ENCODE data around the gene TSPYL1. TPM values are rescaled to one million over a fixed set of nuclear protein-coding genes. Genes with fewer than 3 reads are reported as not detected.

TSPYL1 gene
- 82.8 and 87.4 TPM in 2 replicates for total RNA-seq

DNA sequence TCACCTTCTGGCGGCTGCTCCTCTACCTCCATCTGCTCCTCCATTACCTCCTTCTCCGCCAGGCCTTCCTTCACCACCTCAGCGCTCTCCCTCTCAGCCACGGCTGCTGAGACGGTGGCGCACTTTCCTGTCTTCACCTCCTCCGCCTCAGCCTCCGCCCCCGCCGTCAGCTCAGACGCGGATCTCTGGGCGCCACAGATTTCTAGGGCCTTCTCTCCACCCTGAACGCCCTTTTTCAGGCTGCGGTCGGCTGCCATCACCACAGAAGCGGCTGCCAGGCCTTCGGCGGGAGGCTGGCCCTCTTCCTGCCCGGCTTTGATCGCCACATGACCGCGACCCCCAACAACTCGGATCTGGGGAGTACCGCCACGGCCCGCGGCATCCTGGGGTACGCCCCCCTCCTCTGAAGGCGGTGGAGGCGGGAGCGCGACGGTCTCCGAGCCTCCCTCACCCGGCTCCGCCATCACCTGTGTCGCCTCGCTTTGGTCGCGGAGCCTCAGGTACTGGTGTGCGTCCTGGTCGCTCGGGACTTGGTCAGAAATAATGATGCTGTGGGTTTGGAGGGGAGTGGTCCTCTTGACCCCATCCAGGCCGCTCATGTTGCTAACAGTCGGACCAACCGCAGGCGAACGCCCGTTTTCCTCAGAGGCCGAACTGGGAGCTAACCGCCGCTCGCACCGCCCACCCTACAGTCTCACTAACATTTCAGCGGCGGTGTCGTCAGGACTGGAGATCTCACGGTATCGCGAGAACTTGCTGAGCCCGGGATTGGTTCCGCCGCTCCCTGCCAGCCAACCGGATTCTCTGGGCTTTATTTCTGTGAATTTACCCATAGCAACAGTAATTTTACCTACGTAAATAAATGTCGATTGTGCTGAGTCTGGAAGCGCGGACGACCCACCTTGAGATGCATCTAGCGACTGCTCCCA, at the start of gene TSPYL1:
TSS of gene TSPYL1 (minus strand) at position 699 of the 929 bp plus-strand sequence. CDS start at position 599, 100 bp downstream.

GRCh38 chr6:116253505-116254296, 26.0 kb downstream of the TSPYL1 start, which contains the start of gene TSPYL4:
Gene TSPYL4 (minus strand): TSS chr6:116254075. CDS start chr6:116254008, 67 bp downstream.

Other genes with a start within 250 kb of the TSPYL1 start
- gene FRK, start 219.0 kb downstream of the TSPYL1 start, total RNA-seq: 2.1 and 2.3 TPM in 2 replicates
- 11.7 and 23.4 TPM in 2 replicates for gene NT5DC1, start 179.1 kb downstream of the TSPYL1 start, total RNA-seq
- 0.08 and 48.8 TPM in 2 replicates for gene COL10A1, start 153.8 kb downstream of the TSPYL1 start, total RNA-seq
- 3.9 and 4.1 TPM in 2 replicates for gene TSPYL4, start 25.9 kb downstream of the TSPYL1 start, total RNA-seq
- 98.5 and 150 TPM in 2 replicates for gene DSE, start 91.0 kb upstream of the TSPYL1 start, total RNA-seq
- gene CALHM6, start 181.4 kb upstream of the TSPYL1 start, total RNA-seq: 0.39 and 2.5 TPM in 2 replicates
- gene CALHM5, start 231.7 kb upstream of the TSPYL1 start, total RNA-seq: 0.04 TPM in 1 of 2 replicates, not detected in the other